GM18499 (cell line): ENCODE data around the gene PHACTR3.

Experiments used
- ATAC-seq: cut with Tn5 transposase; IDR thresholded peaks from one replicate; pipeline ENCODE4 v1.9.1; 2021; ENCODE audit warnings: moderate number of reproducible peaks; ENCODE audit not compliant: insufficient read depth, unreplicated experiment

The PHACTR3 gene

GRCh38 chr20:59586613-59587012, 17.7 kb upstream of the PHACTR3 start:
- ATAC-seq, result no peak

- ATAC-seq, result no peak
These were observed 16.8 kb upstream of the PHACTR3 start for GRCh38 chr20:59587570-59587969.

DNA sequence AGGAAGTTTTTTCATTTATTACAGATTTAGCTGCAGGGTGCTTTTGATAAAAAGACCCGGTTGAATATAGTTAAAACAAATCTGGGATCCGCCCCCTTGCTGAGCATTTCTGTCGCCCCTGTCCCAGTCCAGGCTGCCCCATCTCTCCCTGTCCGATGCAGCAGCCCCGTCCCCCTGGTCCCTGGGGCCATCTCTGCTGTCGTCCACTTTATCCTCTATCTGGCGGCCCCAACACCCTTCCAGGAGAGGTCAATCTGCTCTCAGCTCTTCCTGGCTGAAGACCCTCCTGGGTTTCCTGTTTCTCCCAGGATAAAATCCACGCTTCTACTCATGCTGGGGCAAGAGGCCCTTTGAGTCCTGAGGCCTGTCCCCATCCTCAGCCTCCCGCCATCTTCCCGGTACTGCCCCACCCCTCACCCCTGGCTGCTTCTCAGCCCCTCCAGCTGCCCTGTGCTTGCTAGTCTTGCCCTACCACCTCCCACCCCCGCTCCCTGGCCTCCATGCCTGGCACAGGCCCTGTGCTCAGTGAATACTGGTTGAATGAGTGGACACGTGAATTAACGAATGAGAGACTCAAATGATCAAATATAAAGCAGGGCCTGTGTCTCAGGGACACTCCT, 16.0 kb upstream of the PHACTR3 start:
- ATAC-seq, result no peak

DNA sequence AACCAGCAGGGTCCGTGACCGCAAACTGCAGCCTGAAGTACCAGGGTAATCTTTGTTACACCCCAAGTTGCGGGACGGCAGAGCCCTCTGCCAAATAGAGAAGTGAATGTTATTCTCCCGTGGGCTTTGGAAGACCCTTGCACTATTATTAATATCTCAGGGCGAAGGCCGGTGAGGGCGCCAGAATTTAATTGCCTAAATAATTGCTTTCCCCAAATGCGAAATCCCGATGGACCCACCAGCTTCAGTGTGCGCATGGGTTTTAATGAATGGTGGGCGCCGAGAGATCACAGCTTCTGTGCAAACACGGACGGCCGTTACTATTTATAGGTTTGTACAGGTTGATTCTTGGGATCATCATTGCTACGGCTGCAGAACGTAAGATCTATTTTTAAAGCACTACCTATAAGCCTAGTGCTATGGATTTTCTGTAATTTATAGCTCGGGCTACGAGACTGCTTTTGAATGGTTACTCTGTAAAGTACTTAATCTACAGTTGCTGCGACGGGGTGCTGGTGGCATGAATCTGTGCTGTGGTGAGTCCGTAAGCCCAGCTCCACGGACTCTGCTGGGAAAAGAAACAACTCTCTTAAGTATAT, 15.2 kb upstream of the PHACTR3 start:
- ATAC-seq, result no peak

DNA sequence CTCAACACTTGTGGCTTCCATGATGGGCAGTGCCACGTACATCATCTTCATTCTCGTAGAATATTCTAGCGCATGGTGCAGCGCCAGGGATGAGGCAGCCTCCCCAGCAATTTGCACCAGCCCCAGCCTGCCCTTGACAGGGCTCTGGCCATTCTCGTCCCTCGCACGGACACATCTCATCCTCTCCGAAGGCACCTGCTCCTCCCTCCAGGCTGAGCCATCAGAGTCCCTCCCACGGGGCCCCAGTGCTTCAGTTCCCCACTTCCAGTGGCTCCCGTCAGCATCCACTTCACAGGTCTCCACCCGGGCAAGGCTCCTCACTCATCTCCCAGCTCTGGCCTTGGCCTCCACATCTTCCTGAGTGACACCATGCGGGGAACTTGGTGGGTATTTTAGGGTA, 13.3 kb upstream of the PHACTR3 start:
- no peak for ATAC-seq

DNA sequence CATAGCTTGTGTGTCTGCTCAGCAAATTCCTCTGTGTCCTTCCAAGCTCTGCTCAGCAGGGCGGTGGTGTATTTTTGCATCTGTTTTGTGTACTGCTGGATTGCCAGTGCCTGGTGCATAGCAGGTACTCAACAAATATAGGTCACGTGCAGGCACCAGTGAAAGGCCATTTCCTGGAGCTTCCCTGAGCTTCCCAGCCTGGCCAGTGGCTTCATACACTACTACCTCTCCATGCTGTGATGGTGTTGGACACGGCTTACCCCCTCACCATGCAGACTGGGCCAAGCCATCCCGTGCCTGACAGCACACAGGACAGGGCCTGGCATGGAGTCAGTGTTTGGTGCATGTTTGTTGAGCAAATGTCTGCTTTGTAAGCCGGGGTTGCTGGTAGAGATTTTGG, 7.7 kb upstream of the PHACTR3 start:
- no peak for ATAC-seq

GRCh38 chr20:59597240-59597639, 7.1 kb upstream of the PHACTR3 start:
- ATAC-seq, result no peak

DNA sequence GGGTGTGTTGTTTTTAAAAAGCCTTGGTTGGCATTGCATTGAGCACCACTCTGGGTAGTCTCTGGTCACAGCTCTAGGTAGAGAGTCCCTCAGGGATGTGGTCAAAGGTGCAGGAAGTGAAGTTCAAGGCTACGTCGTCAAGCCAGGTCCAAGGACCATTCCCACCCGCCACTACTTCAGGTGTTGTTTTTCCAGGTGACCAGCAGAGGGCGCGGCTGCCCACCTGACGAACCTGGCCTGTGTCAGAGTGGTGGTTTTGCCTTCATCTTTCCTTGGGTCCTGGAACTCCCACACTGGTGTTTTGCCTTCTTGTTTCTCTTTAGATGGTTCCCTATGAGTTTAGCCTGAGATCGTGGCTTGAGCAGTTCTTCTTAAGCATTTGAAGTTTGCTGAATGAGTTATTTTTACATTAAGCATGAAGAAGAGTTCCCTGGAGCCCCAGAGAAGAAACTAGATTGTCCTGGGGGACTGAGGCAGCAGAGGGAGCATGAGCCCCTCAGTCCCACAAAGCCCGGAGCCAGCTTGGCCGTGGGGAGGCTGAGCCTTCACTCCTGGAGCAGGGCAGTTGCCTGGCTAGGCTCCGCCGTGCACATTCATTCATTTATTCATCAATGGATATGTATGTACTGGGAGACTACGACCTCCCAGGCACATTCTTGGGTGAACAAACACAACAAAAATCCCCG, 5.6 kb upstream of the PHACTR3 start:
- ATAC-seq, result no peak

- no peak for ATAC-seq
These were observed 4.4 kb upstream of the PHACTR3 start for GRCh38 chr20:59599941-59600340.

GRCh38 chr20:59600472-59600871, 3.9 kb upstream of the PHACTR3 start:
- no peak for ATAC-seq

DNA sequence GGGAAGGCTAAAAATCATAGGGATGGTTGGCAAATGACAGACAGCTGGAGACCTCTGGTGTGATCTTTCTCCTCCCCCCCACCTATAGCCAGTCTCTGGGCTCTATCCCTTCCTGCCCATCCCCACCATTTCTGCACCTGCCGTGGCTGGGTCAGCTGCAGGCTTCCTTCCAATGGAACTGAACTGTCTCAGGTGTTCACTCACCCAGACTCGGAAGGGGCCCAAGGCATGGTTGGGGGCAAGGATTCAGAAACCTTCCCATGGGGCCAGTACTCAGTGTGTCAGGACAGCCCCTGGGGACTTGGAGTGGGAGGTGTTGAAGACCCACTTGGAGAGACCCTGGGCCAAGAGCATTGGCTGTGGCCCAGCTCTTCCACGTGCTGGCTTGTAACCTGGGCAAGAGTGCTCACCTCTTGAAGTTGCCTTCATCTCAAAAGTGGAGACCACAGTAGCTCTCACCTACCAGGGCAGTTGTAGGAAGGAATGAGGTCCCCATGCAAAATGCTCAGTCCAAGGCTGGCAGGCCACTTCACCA, 1.7 kb upstream of the PHACTR3 start:
- no peak for ATAC-seq

GRCh38 chr20:59603176-59603575, 1.2 kb upstream of the PHACTR3 start:
- ATAC-seq, result no peak

- ATAC-seq, result no peak
These were observed 631 bp downstream of the PHACTR3 start for GRCh38 chr20:59604741-59605600.

GRCh38 chr20:59605601-59606364, 1.4 kb downstream of the PHACTR3 start:
- no peak for ATAC-seq

DNA sequence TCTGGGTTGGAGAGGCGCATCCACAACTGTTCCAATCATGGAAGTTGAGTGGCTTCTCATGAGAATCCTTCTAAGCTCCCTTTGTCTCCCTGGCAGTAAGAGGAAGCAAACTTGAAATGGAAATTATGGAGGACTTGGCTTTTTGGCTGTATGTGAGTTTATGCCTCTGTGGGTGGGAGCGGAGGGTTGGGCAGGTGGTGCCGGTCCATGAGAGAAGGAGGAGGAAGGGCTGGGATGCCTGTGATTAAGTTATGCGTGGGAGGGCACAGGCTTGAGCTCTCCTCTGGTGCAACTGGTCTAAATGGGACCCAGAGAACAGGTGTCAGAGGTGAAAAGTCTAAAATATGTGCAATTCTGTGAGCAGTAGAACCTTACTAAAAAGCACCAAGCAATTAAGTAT, 2.2 kb downstream of the PHACTR3 start:
- ATAC-seq, result no peak

DNA sequence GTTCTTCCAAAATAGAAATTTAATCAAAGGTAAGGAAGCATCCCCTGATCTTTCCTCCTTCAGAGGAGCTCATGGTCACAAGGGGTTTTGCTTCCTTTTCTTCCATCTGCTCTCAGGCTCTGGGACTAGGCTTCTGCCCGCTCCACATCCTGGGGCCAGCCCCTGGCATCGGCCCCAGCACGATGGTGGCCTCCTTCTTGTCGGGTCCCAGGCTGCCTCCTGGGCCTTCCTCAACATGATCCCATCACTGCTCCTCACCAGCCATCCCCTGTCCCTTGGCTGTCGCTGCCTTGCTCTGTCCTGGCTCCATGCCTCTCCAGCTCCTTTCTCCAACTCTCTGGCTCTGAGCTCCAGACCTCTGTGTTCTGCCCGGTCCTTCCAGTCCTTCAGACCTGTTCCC, 4.1 kb downstream of the PHACTR3 start:
- ATAC-seq, result no peak

GRCh38 chr20:59608871-59609270, 4.5 kb downstream of the PHACTR3 start:
- no peak for ATAC-seq

DNA sequence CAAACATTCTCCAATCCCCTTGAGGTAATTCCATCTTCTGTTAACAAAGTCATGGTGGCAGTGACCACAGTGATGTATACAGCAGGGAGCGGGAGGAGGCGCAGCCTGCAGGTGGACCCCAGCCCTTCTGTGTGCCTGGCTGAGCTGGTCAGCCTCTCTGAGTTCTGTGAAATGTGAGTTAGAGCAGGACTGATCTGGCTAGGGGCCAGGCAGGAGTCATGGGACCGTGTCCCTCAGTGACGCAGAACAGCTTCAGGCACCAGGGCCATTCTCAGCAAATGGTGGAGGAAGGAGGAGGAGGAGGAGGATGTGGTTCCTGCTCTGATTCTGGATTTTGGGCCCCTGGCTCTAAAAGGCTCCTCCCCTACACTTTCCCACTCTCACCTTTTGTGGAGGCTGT, 6.9 kb downstream of the PHACTR3 start:
- no peak for ATAC-seq

GRCh38 chr20:59613861-59614260, 9.5 kb downstream of the PHACTR3 start:
- no peak for ATAC-seq

- no peak for ATAC-seq
These were observed 10.4 kb downstream of the PHACTR3 start for GRCh38 chr20:59614714-59615113.
